GM13976 (cell line): ENCODE measurements around the gene DHX30.

Source experiments
- DNase-seq: peaks from one replicate; pipeline ENCODE4 v3.0.0; 2012; ENCODE audit warnings: low spot score
- CTCF ChIP-seq: IDR thresholded peaks from 2 replicates; pipeline ENCODE4 v1.5.1; 2012; ENCODE audit warnings: borderline replicate concordance, mild to moderate bottlenecking; ENCODE audit not compliant: insufficient read depth; ENCODE audit errors: extremely low read depth, missing control alignments, control extremely low read depth
- in situ Hi-C: fragments of 300-500 bp; cut with MboI; formaldehyde crosslinking; loops from one replicate; pipeline ENCODE4 v1.12.0; 2022; ENCODE audit warnings: low sequenced_read_pairs, mixed read lengths, inconsistent platforms; ENCODE audit not compliant: unreplicated experiment

DHX30 gene

GRCh38 chr3:47848599-47849117 lies 45.7 kb downstream of the DHX30 start:
- TF ChIP-seq CTCF: no peak
- no peak for DNase-seq
- in situ Hi-C loops: no loop called here

GRCh38 chr3:47849186-47849698 lies 46.3 kb downstream of the DHX30 start:
- in situ Hi-C loops: no loop called here
- no peak for DNase-seq
- no peak for TF ChIP-seq CTCF

GRCh38 chr3:47849699-47850563 lies 47.0 kb downstream of the DHX30 start:
- no peak for DNase-seq
- no peak for TF ChIP-seq CTCF
- in situ Hi-C loops: no loop called here

GRCh38 chr3:47850564-47851410 lies 47.8 kb downstream of the DHX30 start:
- no peak for DNase-seq
- in situ Hi-C loops: no loop called here
- TF ChIP-seq CTCF: no peak

GRCh38 chr3:47851888-47852603 lies 49.1 kb downstream of the DHX30 start:
- no peak for TF ChIP-seq CTCF
- no peak for DNase-seq
- in situ Hi-C loops: no loop called here
